B cell (primary cell): ENCODE measurements around the gene TENT4A. TPM values are rescaled to one million over a fixed set of nuclear protein-coding genes. Genes with fewer than 3 reads are reported as not detected.

ENCODE experiments used
- ATAC-seq: fragments of 200-7000 bp; cut with Tn5 transposase; one replicate; pipeline ENCODE4 v1.10.0; 2021; ENCODE audit warnings: low read depth, mild to moderate bottlenecking, moderate number of reproducible peaks, moderate library complexity
- CTCF ChIA-PET: fragments of 350-600 bp; sonication (Branson Sonifier 250); formaldehyde crosslinking; loops from one replicate; lab custom pipeline; 2021; ENCODE audit warnings: antibody characterized with exemption, inconsistent platforms; lab: Charles Lee
- POLR2A ChIA-PET: fragments of 350-600 bp; sonication (Branson Sonifier 250); formaldehyde crosslinking; loops from one replicate; lab custom pipeline; 2021; ENCODE audit warnings: antibody characterized with exemption; lab: Charles Lee
- DNase-seq: peaks from one replicate; pipeline ENCODE4 v3.0.0; 2013
- H2AFZ ChIP-seq: 2 replicates; pipeline ENCODE4 v1.6.1; 2012; ENCODE audit warnings: mild to moderate bottlenecking, low read depth, low read length; ENCODE audit not compliant: insufficient read depth, poor library complexity, severe bottlenecking
- H3K27ac ChIP-seq, 2 donors: 1 replicate in 1 of 2; 2 replicates in 1 of 2; pipeline ENCODE4 v1.5.1; 2012 to 2013; ENCODE audit warnings: low read length in 2 of 2, mild to moderate bottlenecking in 2 of 2, moderate library complexity in 1 of 2
- H3K27me3 ChIP-seq, 4 experiments: fragments of 200-600 bp in 1 of 4; sonication (generic) in 1 of 4; replicated peaks in 1 of 4; 1 replicate in 2 of 4; 2 replicates in 2 of 4; pipeline versions ENCODE4 v1.6.1 to v1.7.0; 2013 to 2016; ENCODE audit warnings: low read length in 3 of 4, mild to moderate bottlenecking in 2 of 4, mixed read lengths in 1 of 4, moderate library complexity in 1 of 4; ENCODE audit not compliant: insufficient read depth in 4 of 4, control insufficient read depth in 3 of 4; ENCODE audit errors: control extremely low read depth in 1 of 4
- H3K36me3 ChIP-seq, 2 experiments: replicated peaks in 1 of 2; 1 replicate in 1 of 2; 2 replicates in 1 of 2; pipeline versions ENCODE4 v1.6.1 to v1.7.1; 2013; ENCODE audit warnings: low read length in 1 of 2; ENCODE audit not compliant: insufficient read depth in 2 of 2, control insufficient read depth in 1 of 2; ENCODE audit errors: control extremely low read depth in 1 of 2, extremely low read depth in 1 of 2
- H3K4me1 ChIP-seq, 2 donors: fragments of 200-600 bp in 1 of 2; sonication (generic) in 1 of 2; 1 replicate in 1 of 2; 2 replicates in 1 of 2; pipeline versions ENCODE4 v1.5.1 to v1.6.1; 2013 to 2017; ENCODE audit warnings: low read length in 2 of 2; ENCODE audit not compliant: control insufficient read depth in 2 of 2, insufficient read depth in 2 of 2
- H3K4me2 ChIP-seq: replicated peaks from 2 replicates; pipeline ENCODE3; 2012; ENCODE audit warnings: mild to moderate bottlenecking, low read depth, low read length; ENCODE audit not compliant: poor library complexity, severe bottlenecking
- H3K4me3 ChIP-seq, 5 experiments: fragments of 200-600 bp in 1 of 5; sonication (generic) in 1 of 5; 1 replicate in 3 of 5; 2 replicates in 2 of 5; pipeline versions ENCODE4 v1.5.1 to v1.7.0; 2011 to 2016; ENCODE audit warnings: low read length in 4 of 5, mild to moderate bottlenecking in 4 of 5, low read depth in 2 of 5, control low read depth in 1 of 5, moderate library complexity in 1 of 5; ENCODE audit not compliant: insufficient read depth in 1 of 5; ENCODE audit errors: control extremely low read depth in 1 of 5, extremely low read depth in 1 of 5
- H3K79me2 ChIP-seq: fragments of 200-600 bp; sonication (generic); one replicate; pipeline ENCODE4 v1.6.0; 2016; ENCODE audit warnings: low read length; ENCODE audit not compliant: control insufficient read depth, insufficient read depth
- H3K9ac ChIP-seq: fragments of 200-600 bp; sonication (generic); 2 replicates; pipeline ENCODE4 v1.6.1; 2017; ENCODE audit warnings: mild to moderate bottlenecking, low read length, moderate library complexity
- H3K9me3 ChIP-seq, 3 donors: one replicate each; pipeline versions ENCODE4 v1.6.1 to v1.7.1; 2013; ENCODE audit warnings: low read length in 2 of 3; ENCODE audit not compliant: control insufficient read depth in 2 of 3, insufficient read depth in 1 of 3; ENCODE audit errors: control extremely low read depth in 1 of 3
- H4K20me1 ChIP-seq: 2 replicates; pipeline ENCODE4 v1.6.0; 2012; ENCODE audit warnings: mild to moderate bottlenecking, low read length; ENCODE audit not compliant: insufficient read depth, control insufficient read depth, poor library complexity, severe bottlenecking
- H3K27ac Mint-ChIP-seq: one replicate; pipeline ENCODE4 v1.8.0; 2021; ENCODE audit warnings: mixed read lengths
- H3K27me3 Mint-ChIP-seq: one replicate; pipeline ENCODE4 v1.8.0; 2021; ENCODE audit warnings: mixed read lengths
- H3K4me1 Mint-ChIP-seq: one replicate; pipeline ENCODE4 v1.8.0; 2021; ENCODE audit warnings: mixed read lengths
- H3K4me3 Mint-ChIP-seq: one replicate; pipeline ENCODE4 v1.8.0; 2021; ENCODE audit warnings: mixed read lengths
- H3K9me3 Mint-ChIP-seq: one replicate; pipeline ENCODE4 v1.8.0; 2022; ENCODE audit warnings: mixed read lengths; ENCODE audit not compliant: insufficient read depth
- EZH2 ChIP-seq: IDR thresholded peaks from 2 replicates; pipeline ENCODE4 v1.6.1; 2012; ENCODE audit warnings: borderline replicate concordance, low read depth, mild to moderate bottlenecking, moderate library complexity, low read length; ENCODE audit not compliant: insufficient read depth, poor library complexity, severe bottlenecking
- WGBS: methylation state at CpG from one replicate; pipeline ENCODE4 v1.1.5; 2013; ENCODE audit warnings: missing lambda C conversion rate; ENCODE audit not compliant: insufficient coverage; 5-methylcytosine and 5-hydroxymethylcytosine counted together
- intact Hi-C: fragments of 100-400 bp; cut with micrococcal nuclease; formaldehyde crosslinking; loops from one replicate; pipeline ENCODE4 v1.10.0; 2022
- polyA plus RNA-seq: library from polyadenylated mRNA; depleted of rRNA; stranded (reverse); fragments of >200 nt; gene quantifications from 2 replicates; pipeline ENCODE4 v1.2.3, GENCODE V29; 2012
- total RNA-seq, 2 donors: library from RNA; stranded (reverse); fragments of 120-200 nt in 1 of 2; gene quantifications; 1 replicate in 1 of 2; 2 replicates in 1 of 2; pipeline versions ENCODE4 v1.2.3 to v1.2.4, GENCODE V29; 2013 to 2022
- TF ChIP-seq, protein P1 (sequence below): fragments of 200-600 bp; IDR thresholded peaks from one replicate; pipeline ENCODE4 v1.8.0; 2022; ENCODE audit warnings: antibody characterized with exemption, mild to moderate bottlenecking

The TENT4A gene
- total and polyA plus RNA-seq, 2 donors (not counting 1 experiment from before 2014, with no cell fraction given): 18.5 to 63.6 TPM

- Histone ChIP-seq H3K79me2 (peaks cover 100% of the 10 kb centered on the region), H3K9me3 (no peaks in the 10 kb centered on the region), H3K4me3 (no peak overlapping the region), H3K4me1 (peaks cover 51 to 54% of the 10 kb centered on the region in 2 donors), H3K4me2 (no peak overlapping the region), H3K27me3 (no peaks in the 10 kb centered on the region), H3K36me3 (peaks cover 0 to 5% of the 10 kb centered on the region in 2 experiments), H2AFZ (no peak overlapping the region), H4K20me1 (peaks cover 86% of the 10 kb centered on the region), H3K9ac (no peak overlapping the region), H3K27ac (no peak overlapping the region)
- 96% methylated on average over 4 of the region's 9 CpGs for WGBS
- Mint-ChIP-seq H3K27ac (no peak overlapping the region), H3K4me1 (peaks cover 84% of the 10 kb centered on the region), H3K27me3 (no peaks in the 10 kb centered on the region), H3K4me3 (no peak overlapping the region), H3K9me3 (no peaks in the 10 kb centered on the region)
- DNase-seq: no peak
- no peak for ATAC-seq
- CTCF ChIA-PET: interaction anchor here (1.6 kb wide), 1 partner anchor 19 kb away, joined by 7 read pairs; no protein-coding TSS in a partner anchor
- intact Hi-C loops: no loop called here
- TF ChIP-seq, protein P1, sequence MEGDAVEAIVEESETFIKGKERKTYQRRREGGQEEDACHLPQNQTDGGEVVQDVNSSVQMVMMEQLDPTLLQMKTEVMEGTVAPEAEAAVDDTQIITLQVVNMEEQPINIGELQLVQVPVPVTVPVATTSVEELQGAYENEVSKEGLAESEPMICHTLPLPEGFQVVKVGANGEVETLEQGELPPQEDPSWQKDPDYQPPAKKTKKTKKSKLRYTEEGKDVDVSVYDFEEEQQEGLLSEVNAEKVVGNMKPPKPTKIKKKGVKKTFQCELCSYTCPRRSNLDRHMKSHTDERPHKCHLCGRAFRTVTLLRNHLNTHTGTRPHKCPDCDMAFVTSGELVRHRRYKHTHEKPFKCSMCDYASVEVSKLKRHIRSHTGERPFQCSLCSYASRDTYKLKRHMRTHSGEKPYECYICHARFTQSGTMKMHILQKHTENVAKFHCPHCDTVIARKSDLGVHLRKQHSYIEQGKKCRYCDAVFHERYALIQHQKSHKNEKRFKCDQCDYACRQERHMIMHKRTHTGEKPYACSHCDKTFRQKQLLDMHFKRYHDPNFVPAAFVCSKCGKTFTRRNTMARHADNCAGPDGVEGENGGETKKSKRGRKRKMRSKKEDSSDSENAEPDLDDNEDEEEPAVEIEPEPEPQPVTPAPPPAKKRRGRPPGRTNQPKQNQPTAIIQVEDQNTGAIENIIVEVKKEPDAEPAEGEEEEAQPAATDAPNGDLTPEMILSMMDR: no peak
- no peak for TF ChIP-seq EZH2
- POLR2A ChIA-PET: no interaction called here
These were observed 12.8 kb downstream of the TENT4A start for GRCh38 chr5:6726006-6726405.

DNA sequence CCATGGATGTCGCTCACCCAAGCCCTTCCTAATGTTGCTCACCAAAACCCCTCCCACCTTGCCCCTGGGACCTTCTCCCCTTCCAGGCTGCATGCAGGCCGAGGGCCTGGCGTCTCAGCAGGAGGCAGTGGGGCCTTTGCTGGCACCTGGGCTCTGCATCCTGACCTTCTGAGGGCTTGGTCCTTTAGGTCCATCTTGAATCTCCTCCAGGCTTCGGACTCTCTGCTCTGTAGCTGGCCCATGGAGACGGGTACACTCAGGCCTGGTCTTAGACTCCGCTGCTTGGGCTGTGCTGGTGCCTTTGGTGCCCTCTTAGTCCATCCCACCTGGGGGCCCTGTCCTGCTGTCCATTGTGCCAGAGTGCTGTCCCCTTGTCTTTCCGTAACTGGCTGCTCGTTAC, 14.0 kb downstream of the TENT4A start:
- no peaks in the 10 kb centered on the region for H3K9me3 ChIP-seq
- H3K4me3 Mint-ChIP-seq: no peak overlapping the region
- TF ChIP-seq, protein P1: no peak
- no peak for TF ChIP-seq EZH2
- no peak overlapping the region for H3K9ac ChIP-seq
- intact Hi-C loops: no loop called here
- ATAC-seq: no peak
- H3K4me3 ChIP-seq: no peak overlapping the region
- peaks cover 39 to 44% of the 10 kb centered on the region in 2 donors for H3K4me1 ChIP-seq
- H3K4me2 ChIP-seq: peak overlapping the region; percentile 59
- H3K27me3 ChIP-seq: no peaks in the 10 kb centered on the region
- no peaks in the 10 kb centered on the region for H3K27me3 Mint-ChIP-seq
- DNase-seq: no peak
- H3K4me1 Mint-ChIP-seq: peaks cover 81% of the 10 kb centered on the region
- no peak overlapping the region for H3K27ac ChIP-seq
- H3K9me3 Mint-ChIP-seq: no peaks in the 10 kb centered on the region
- 96% methylated on average over 8 of the region's 8 CpGs for WGBS
- ChIA-PET POLR2A (no interaction called here), CTCF (interaction anchor here (1.6 to 1.9 kb wide), 2 partner anchors 18 to 19 kb away, joined by 7 to 12 read pairs; no protein-coding TSS in a partner anchor)
- no peak overlapping the region for H2AFZ ChIP-seq
- peaks cover 0 to 5% of the 10 kb centered on the region in 2 experiments for H3K36me3 ChIP-seq
- peaks cover 100% of the 10 kb centered on the region for H3K79me2 ChIP-seq
- H3K27ac Mint-ChIP-seq: no peak overlapping the region
- peaks cover 79% of the 10 kb centered on the region for H4K20me1 ChIP-seq
